Esophagus squamous epithelium (tissue), 5 donors: ENCODE measurements around the gene GCSAML. TPM values are rescaled to one million over a fixed set of nuclear protein-coding genes. Genes with fewer than 3 reads are reported as not detected.

Source experiments
- DNase-seq: peaks from one replicate; lab custom pipeline; 2025; lab: John Stamatoyannopoulos, UW
- H3K27ac ChIP-seq, 4 donors: fragments of 200-600 bp; sonication (generic); one replicate each; pipeline ENCODE4 v1.5.1; 2016 to 2019; ENCODE audit warnings: mild to moderate bottlenecking in 1 of 4
- H3K27me3 ChIP-seq, 4 donors: fragments of 200-600 bp; sonication (generic); 1 replicate in 3 of 4; 2 replicates in 1 of 4; pipeline versions ENCODE4 v1.5.1 to v1.6.0; 2017 to 2021; ENCODE audit warnings: antibody characterized with exemption in 1 of 4
- H3K36me3 ChIP-seq, 3 donors: fragments of 200-600 bp; sonication (generic); one replicate each; pipeline ENCODE4 v1.5.1; 2016 to 2019
- H3K4me1 ChIP-seq, 3 donors: fragments of 200-600 bp; sonication (generic); one replicate each; pipeline ENCODE4 v1.5.1; 2017 to 2019
- H3K4me3 ChIP-seq, 4 donors: fragments of 200-600 bp; sonication (generic); 1 replicate in 3 of 4; 2 replicates in 1 of 4; pipeline ENCODE4 v1.5.1; 2016 to 2019; ENCODE audit warnings: mild to moderate bottlenecking in 2 of 4, moderate library complexity in 1 of 4
- H3K9me3 ChIP-seq, 3 donors: fragments of 200-600 bp; sonication (generic); one replicate each; pipeline ENCODE4 v1.5.1; 2016 to 2019
- POLR2A ChIP-seq, 4 donors: fragments of 450-650 bp; IDR thresholded peaks; one replicate each; pipeline ENCODE4 v1.6.1; 2017; ENCODE audit warnings: antibody characterized with exemption in 4 of 4, mild to moderate bottlenecking in 4 of 4, moderate library complexity in 3 of 4
- WGBS, 2 donors: methylation state at CpG; one replicate each; pipeline ENCODE4 v1.1.5; 2018; 5-methylcytosine and 5-hydroxymethylcytosine counted together
- intact Hi-C: fragments of 100-400 bp; cut with DNase I; formaldehyde crosslinking; loops from one replicate; pipeline ENCODE4 v1.15.0; 2022
- small RNA-seq, 4 donors: library from RNA; depleted of rRNA; stranded (forward); fragments of <200 nt; gene quantifications; one replicate each; pipeline ENCODE3, GENCODE V24; 2016
- total RNA-seq, 4 donors: library from RNA; depleted of rRNA; stranded (reverse); fragments of >200 nt; gene quantifications; one replicate each; pipeline ENCODE4 v1.1.0, GENCODE V29; 2016
- TF ChIP-seq, protein P1 (sequence below), 6 experiments: fragments of 450-650 bp in 4 of 6; fragments of 200-600 bp in 2 of 6; sonication (generic) in 2 of 6; IDR thresholded peaks; one replicate each; pipeline ENCODE4 v1.5.1; 2016 to 2019; ENCODE audit warnings: antibody characterized with exemption in 6 of 6, mild to moderate bottlenecking in 4 of 6, moderate library complexity in 4 of 6
- donor health status: DM: yes; HTN: yes; CAD: no.

The GCSAML gene
- total RNA-seq, 4 donors from 2014 or later = 0.88 to 1.7 TPM; not detected in 2

DNA sequence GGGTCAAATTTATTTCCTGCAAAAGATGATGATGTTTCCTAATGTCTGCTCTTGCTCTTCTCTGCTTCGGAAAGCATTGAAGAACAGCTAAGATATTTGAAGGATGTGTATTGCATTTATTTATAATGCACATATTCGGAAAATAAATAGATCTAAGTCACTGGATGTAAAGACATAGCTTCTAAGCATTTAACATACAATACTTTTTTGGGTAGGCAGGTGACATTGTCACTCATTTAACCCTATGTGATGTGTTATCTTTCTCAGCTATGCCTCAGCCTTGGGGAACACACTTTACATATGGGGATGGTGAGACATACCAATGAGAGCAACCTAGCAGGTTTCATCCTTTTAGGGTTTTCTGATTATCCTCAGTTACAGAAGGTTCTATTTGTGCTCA is 39.1 kb downstream of the GCSAML start, which contains the start of gene OR2G2:
OR2G2 (plus strand) TSS at position 301 of the 400 bp plus-strand sequence; CDS start at position 301, 0 bp downstream.
- no peaks in the 10 kb centered on the region for H3K27me3 ChIP-seq
- H3K27ac ChIP-seq = no peak within 1 kb of the TSS
- intact Hi-C loops = no loop called here
- peaks cover 0 to 4% (median 0%) of the 10 kb centered on the region in 3 donors for H3K9me3 ChIP-seq
- TF ChIP-seq POLR2A (IDR thresholded peaks at IDR 0.05) = no peak
- TF ChIP-seq, protein P1, sequence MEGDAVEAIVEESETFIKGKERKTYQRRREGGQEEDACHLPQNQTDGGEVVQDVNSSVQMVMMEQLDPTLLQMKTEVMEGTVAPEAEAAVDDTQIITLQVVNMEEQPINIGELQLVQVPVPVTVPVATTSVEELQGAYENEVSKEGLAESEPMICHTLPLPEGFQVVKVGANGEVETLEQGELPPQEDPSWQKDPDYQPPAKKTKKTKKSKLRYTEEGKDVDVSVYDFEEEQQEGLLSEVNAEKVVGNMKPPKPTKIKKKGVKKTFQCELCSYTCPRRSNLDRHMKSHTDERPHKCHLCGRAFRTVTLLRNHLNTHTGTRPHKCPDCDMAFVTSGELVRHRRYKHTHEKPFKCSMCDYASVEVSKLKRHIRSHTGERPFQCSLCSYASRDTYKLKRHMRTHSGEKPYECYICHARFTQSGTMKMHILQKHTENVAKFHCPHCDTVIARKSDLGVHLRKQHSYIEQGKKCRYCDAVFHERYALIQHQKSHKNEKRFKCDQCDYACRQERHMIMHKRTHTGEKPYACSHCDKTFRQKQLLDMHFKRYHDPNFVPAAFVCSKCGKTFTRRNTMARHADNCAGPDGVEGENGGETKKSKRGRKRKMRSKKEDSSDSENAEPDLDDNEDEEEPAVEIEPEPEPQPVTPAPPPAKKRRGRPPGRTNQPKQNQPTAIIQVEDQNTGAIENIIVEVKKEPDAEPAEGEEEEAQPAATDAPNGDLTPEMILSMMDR (IDR thresholded peaks at IDR 0.05) = no peak
- H3K36me3 ChIP-seq = no peaks in the 10 kb centered on the region
- 74 to 76% methylated on average over 2 of the region's 2 CpGs for WGBS, 2 donors
- no peaks in the 10 kb centered on the region for H3K4me1 ChIP-seq
- DNase-seq = no peak
- no peak within 1 kb of the TSS for H3K4me3 ChIP-seq

DNA sequence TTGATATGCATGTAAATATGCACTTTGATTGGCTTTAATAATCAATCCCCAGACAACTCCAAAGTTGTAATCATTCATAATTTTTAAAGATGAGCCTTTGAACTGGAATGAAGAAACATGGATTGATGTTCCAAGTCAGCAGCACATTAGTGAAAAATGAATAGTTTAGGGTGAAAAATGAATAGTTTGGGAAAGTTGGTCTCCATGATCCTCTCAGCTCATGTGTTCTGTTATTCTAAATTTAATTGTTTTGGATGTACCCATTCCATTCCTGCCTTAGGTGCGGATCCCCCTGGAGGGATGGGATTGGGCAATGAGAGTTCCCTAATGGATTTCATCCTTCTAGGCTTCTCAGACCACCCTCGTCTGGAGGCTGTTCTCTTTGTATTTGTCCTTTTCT is 56.4 kb downstream of the GCSAML start, which contains the start of gene OR2G3:
OR2G3 (plus strand) TSS at position 301 of the 400 bp plus-strand sequence; CDS start at position 301, 0 bp downstream.
- H3K4me3 ChIP-seq = no peak within 1 kb of the TSS
- H3K36me3 ChIP-seq = no peaks in the 10 kb centered on the region
- no peak within 1 kb of the TSS for H3K27ac ChIP-seq
- H3K9me3 ChIP-seq = no peaks in the 10 kb centered on the region
- H3K4me1 ChIP-seq = no peaks in the 10 kb centered on the region
- H3K27me3 ChIP-seq = no peaks in the 10 kb centered on the region
- intact Hi-C loops = no loop called here
- WGBS, 2 donors = 62 to 64% methylated on average over 2 of the region's 2 CpGs
- TF ChIP-seq, protein P1 (IDR thresholded peaks at IDR 0.05) = no peak
- no peak for TF ChIP-seq POLR2A (IDR thresholded peaks at IDR 0.05)
- no peak for DNase-seq

DNA sequence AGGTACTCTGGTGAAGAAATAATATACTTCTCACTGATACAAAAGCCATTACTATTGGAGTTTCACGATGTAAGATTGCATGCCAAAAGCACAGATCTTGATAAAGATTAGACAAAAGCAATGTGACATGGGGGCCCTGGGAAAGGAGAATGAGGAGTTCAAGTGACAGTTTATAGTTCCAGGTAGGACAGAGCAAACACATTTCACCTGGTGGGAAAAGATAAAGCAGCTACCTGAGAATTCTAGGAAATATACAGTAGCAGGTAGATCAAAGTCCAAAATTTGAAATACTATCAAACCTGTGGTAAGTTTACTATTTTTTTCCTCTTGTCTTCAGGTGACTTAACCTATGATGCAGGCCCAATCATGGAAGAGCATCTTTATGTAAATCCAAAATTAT is 64.5 kb downstream of the GCSAML start:
- no peaks in the 10 kb centered on the region for H3K9me3 ChIP-seq
- H3K4me3 ChIP-seq = no peak overlapping the region
- H3K27ac ChIP-seq = no peak overlapping the region
- intact Hi-C loops = no loop called here
- no peak for TF ChIP-seq POLR2A (IDR thresholded peaks at IDR 0.05)
- TF ChIP-seq, protein P1 (IDR thresholded peaks at IDR 0.05) = no peak
- no peaks in the 10 kb centered on the region for H3K4me1 ChIP-seq
- no peaks in the 10 kb centered on the region for H3K36me3 ChIP-seq
- 33 to 50% methylated on average over 1 of the region's 1 CpG for WGBS, 2 donors
- DNase-seq = no peak
- no peaks in the 10 kb centered on the region for H3K27me3 ChIP-seq

DNA sequence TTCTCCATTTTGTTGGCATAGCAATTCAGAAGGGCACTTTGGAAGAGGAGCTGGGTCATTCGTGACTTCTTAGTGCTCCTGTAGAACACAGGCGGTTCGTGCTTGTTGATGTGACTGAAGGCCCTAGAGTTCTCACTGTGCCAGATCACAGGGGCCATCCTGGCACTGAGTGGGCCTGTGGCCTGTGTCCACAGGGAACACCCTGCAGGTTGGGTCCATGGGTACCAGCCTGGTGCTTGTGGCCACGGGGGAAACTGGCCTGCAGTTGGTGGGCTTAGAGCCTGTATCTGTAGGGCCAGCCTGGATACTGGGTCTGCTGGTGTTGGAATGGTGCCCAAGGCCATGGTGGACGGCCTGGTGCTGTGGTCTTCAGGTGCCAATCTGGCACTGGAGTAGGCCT is 65.7 kb downstream of the GCSAML start:
- H3K36me3 ChIP-seq = no peaks in the 10 kb centered on the region
- H3K4me3 ChIP-seq = no peak overlapping the region
- no peaks in the 10 kb centered on the region for H3K27me3 ChIP-seq
- no peak overlapping the region for H3K27ac ChIP-seq
- H3K4me1 ChIP-seq = no peaks in the 10 kb centered on the region
- WGBS, 2 donors = 78 to 90% methylated on average over 3 to 4 of the region's 5 CpGs
- no peak for DNase-seq
- H3K9me3 ChIP-seq = no peaks in the 10 kb centered on the region
- TF ChIP-seq, protein P1 (IDR thresholded peaks at IDR 0.05) = no peak
- no peak for TF ChIP-seq POLR2A (IDR thresholded peaks at IDR 0.05)
- intact Hi-C loops = no loop called here

Small RNAs within 50 kb of the gene (small RNA-seq; reads per million reads assigned to genes)
- 0 reads per million in 4 donors for gene RF00026

Other genes with a start within 250 kb of the GCSAML start
- gene ZNF496, start 217.3 kb upstream of the GCSAML start, total RNA-seq = 10 to 100 TPM in 1 of 4 donors, 1 to 10 TPM in 3; 8.9 to 21.2 (median 9.5) TPM
- gene NLRP3, start 133.0 kb upstream of the GCSAML start, total RNA-seq = 1 to 10 TPM in 3 of 4 donors, under 1 TPM in 1; 0.57 to 2.3 (median 1.8) TPM
- not detected for gene OR2B11, start 91.0 kb upstream of the GCSAML start, total RNA-seq
- gene OR2C3, start 12.7 kb upstream of the GCSAML start, total RNA-seq = not detected
- gene OR2G2, start 39.2 kb downstream of the GCSAML start, total RNA-seq = not detected
- not detected for gene OR2G3, start 56.5 kb downstream of the GCSAML start, total RNA-seq
- not detected for gene OR13G1, start 130.6 kb downstream of the GCSAML start, total RNA-seq
- gene OR6F1, start 167.5 kb downstream of the GCSAML start, total RNA-seq = not detected
- not detected for gene OR14K1, start 189.5 kb downstream of the GCSAML start, total RNA-seq
- gene OR14A2, start 199.0 kb downstream of the GCSAML start, total RNA-seq = not detected
- gene OR1C1, start 211.4 kb downstream of the GCSAML start, total RNA-seq = not detected